ENCODE measurements around the gene GP5. TPM values are rescaled to one million over a fixed set of nuclear protein-coding genes. Genes with fewer than 3 reads are reported as not detected.

GP5 gene
- total RNA-seq, 1 experiment from 2014 or later: 0.15 TPM

DNA sequence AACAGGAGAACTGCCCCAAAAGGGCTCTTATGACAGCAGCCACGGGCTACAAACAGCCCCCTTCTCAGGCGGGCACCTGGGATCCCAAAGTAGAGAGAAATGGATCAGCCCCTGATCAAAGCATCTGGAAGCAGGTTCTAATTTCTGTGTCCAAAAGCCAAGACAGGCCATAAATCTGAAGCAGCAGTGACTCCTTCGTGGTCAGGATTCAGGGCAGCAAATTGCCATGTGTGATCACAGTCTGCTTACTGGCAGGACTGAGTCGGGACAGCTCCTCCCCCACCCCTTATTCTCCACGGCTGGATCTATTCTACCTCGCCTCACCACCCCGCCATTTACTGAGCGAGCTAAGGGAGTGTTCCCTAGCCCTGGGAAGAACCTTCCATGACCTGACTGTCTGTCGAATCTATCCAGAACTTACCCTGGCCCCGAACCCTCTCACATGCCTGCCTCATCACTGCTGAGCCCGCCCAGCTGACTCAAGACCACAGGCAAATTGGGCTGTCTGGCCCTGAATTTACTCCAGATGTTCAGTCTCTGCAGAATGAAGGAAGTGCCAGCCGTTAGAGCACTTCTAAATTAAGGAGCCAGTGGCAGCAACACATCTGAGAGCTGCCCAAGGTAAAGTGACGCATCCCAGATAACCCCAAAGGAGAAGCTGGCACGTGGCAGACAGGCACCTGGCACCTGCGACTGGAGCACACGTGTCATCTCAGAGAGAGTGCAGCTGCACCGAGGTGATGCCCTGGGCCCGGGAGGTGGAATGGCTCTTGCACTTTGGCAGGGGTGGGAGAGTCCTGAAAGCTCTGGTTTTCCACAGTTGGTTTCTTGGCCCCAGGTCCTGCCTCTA, 30.8 kb downstream of the GP5 start:
- CTCF ChIA-PET: no interaction called here
- POLR2A ChIA-PET: no interaction called here
- Histone ChIP-seq H3K36me3 (ENCODE audit: control insufficient read depth in 1 of 2, insufficient read depth in 2 of 2, low read length in 2 of 2) (no peaks in the 10 kb centered on the region), H3K9ac (ENCODE audit: low read length) (no peak overlapping the region), H3K79me2 (ENCODE audit: insufficient read depth, low read length) (no peaks in the 10 kb centered on the region), H2AFZ (ENCODE audit: low read depth, low read length, poor library complexity, severe bottlenecking) (no peak overlapping the region), H3K27ac (ENCODE audit: low read depth, low read length) (no peak overlapping the region), H3K4me3 (replicated peaks in 1 of 2; ENCODE audit: low read depth in 1 of 2, low read length in 2 of 2) (no peak overlapping the region), H3K9me3 (ENCODE audit: control insufficient read depth in 1 of 2, insufficient read depth in 1 of 2, low read depth in 1 of 2, low read length in 2 of 2) (no peaks in the 10 kb centered on the region), H4K20me1 (ENCODE audit: insufficient read depth) (no peaks in the 10 kb centered on the region), H3K9me2 (ENCODE audit: insufficient read depth) (no peaks in the 10 kb centered on the region), H3K27me3 (ENCODE audit: insufficient read depth, low read length) (peaks cover 4% of the 10 kb centered on the region; the same call in 1 of the 2 replicates), H3K4me2 (ENCODE audit: low read length) (no peak overlapping the region), H3K4me1 (ENCODE audit: control insufficient read depth in 1 of 2, insufficient read depth in 2 of 2, low read length in 2 of 2) (peaks cover 0 to 8% of the 10 kb centered on the region in 2 experiments; a peak in 1 of 4 replicates)
- RAD21 ChIA-PET (ENCODE audit: low non-redundant PET in 1 of 2, low total read pairs in 2 of 2, uncharacterized antibody in 2 of 2, unreplicated experiment in 2 of 2): no interaction called here
- TF ChIP-seq, protein P1, sequence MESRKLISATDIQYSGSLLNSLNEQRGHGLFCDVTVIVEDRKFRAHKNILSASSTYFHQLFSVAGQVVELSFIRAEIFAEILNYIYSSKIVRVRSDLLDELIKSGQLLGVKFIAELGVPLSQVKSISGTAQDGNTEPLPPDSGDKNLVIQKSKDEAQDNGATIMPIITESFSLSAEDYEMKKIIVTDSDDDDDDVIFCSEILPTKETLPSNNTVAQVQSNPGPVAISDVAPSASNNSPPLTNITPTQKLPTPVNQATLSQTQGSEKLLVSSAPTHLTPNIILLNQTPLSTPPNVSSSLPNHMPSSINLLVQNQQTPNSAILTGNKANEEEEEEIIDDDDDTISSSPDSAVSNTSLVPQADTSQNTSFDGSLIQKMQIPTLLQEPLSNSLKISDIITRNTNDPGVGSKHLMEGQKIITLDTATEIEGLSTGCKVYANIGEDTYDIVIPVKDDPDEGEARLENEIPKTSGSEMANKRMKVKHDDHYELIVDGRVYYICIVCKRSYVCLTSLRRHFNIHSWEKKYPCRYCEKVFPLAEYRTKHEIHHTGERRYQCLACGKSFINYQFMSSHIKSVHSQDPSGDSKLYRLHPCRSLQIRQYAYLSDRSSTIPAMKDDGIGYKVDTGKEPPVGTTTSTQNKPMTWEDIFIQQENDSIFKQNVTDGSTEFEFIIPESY (IDR thresholded peaks at IDR 0.05; ENCODE audit: extremely low read depth, insufficient replicate concordance, low read length): no peak
- TF ChIP-seq, protein P2, sequence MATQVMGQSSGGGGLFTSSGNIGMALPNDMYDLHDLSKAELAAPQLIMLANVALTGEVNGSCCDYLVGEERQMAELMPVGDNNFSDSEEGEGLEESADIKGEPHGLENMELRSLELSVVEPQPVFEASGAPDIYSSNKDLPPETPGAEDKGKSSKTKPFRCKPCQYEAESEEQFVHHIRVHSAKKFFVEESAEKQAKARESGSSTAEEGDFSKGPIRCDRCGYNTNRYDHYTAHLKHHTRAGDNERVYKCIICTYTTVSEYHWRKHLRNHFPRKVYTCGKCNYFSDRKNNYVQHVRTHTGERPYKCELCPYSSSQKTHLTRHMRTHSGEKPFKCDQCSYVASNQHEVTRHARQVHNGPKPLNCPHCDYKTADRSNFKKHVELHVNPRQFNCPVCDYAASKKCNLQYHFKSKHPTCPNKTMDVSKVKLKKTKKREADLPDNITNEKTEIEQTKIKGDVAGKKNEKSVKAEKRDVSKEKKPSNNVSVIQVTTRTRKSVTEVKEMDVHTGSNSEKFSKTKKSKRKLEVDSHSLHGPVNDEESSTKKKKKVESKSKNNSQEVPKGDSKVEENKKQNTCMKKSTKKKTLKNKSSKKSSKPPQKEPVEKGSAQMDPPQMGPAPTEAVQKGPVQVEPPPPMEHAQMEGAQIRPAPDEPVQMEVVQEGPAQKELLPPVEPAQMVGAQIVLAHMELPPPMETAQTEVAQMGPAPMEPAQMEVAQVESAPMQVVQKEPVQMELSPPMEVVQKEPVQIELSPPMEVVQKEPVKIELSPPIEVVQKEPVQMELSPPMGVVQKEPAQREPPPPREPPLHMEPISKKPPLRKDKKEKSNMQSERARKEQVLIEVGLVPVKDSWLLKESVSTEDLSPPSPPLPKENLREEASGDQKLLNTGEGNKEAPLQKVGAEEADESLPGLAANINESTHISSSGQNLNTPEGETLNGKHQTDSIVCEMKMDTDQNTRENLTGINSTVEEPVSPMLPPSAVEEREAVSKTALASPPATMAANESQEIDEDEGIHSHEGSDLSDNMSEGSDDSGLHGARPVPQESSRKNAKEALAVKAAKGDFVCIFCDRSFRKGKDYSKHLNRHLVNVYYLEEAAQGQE (IDR thresholded peaks at IDR 0.05; ENCODE audit: low read depth): no peak
- TF ChIP-seq POLR2AphosphoS5 (IDR thresholded peaks at IDR 0.05; ENCODE audit: low read depth, low read length) (no peak), SRF (IDR thresholded peaks at IDR 0.05; ENCODE audit: low read depth) (no peak), EZH2 (IDR thresholded peaks at IDR 0.05) (no peak), YY1 (IDR thresholded peaks at IDR 0.05; ENCODE audit: extremely low read depth, insufficient replicate concordance, low read depth, low read length) (no peak), RAD21 (IDR thresholded peaks at IDR 0.05; ENCODE audit: low read depth) (no peak), CBX3 (IDR thresholded peaks at IDR 0.05; ENCODE audit: low read depth) (no peak), CEBPB (IDR thresholded peaks at IDR 0.05; ENCODE audit: low read depth) (no peak), EZH2phosphoT487 (IDR thresholded peaks at IDR 0.05; ENCODE audit: borderline replicate concordance) (no peak), ZNF274 (IDR thresholded peaks at IDR 0.05; ENCODE audit: low read depth, low read length) (no peak), ATF3 (IDR thresholded peaks at IDR 0.05) (no peak), JUND (IDR thresholded peaks at IDR 0.05) (no peak)
- DNase-seq (ENCODE audit: low read depth, low spot score) (no peak), ATAC-seq (no peak)
- intact Hi-C loops (cut with micrococcal nuclease): no loop called here
- no TSS peak for BruUV-seq (replicated peaks)
